Central memory CD4-positive, alpha-beta T cell (primary cell): ENCODE measurements around the gene MGAT1.
"Not testable (repeated sequence)": the region's sequence is repeated elsewhere in the genome, so short reads cannot be mapped to it uniquely, and the experiment has no call there.

Source experiments
- DNase-seq: peaks from one replicate; pipeline ENCODE4 v3.0.0; 2022

Gene MGAT1

GRCh38 chr5:180784497-180785097 is 18.0 kb downstream of the MGAT1 start:
- peak; percentile 63 for DNase-seq

- no peak for DNase-seq
These were observed 19.1 kb downstream of the MGAT1 start for GRCh38 chr5:180783340-180784052.

- no peak for DNase-seq
These were observed 19.9 kb downstream of the MGAT1 start for GRCh38 chr5:180782748-180783147.

GRCh38 chr5:180781900-180782326 is 20.7 kb downstream of the MGAT1 start:
- DNase-seq = not testable (repeated sequence)

- DNase-seq = no peak
These were observed 22.5 kb downstream of the MGAT1 start for GRCh38 chr5:180779985-180780610.

GRCh38 chr5:180777475-180777874 is 25.1 kb downstream of the MGAT1 start:
- no peak for DNase-seq

GRCh38 chr5:180776376-180776775 is 26.2 kb downstream of the MGAT1 start:
- DNase-seq = no peak

- no peak for DNase-seq
These were observed 27.0 kb downstream of the MGAT1 start for GRCh38 chr5:180775624-180776023.

GRCh38 chr5:180771839-180772238 is 30.8 kb downstream of the MGAT1 start:
- no peak for DNase-seq

GRCh38 chr5:180769821-180770220 is 32.8 kb downstream of the MGAT1 start:
- DNase-seq = no peak

- DNase-seq = no peak
These were observed 47.0 kb downstream of the MGAT1 start for GRCh38 chr5:180755601-180756000.

- DNase-seq = no peak
These were observed 58.4 kb downstream of the MGAT1 start for GRCh38 chr5:180744253-180744652.

- no peak for DNase-seq
These were observed 59.9 kb downstream of the MGAT1 start for GRCh38 chr5:180742727-180743126.

GRCh38 chr5:180740953-180741352 is 61.7 kb downstream of the MGAT1 start:
- DNase-seq = not testable (repeated sequence)

- DNase-seq = no peak
These were observed 62.6 kb downstream of the MGAT1 start, which contains the start of gene OR2Y1 for GRCh38 chr5:180739958-180740357. Gene OR2Y1 (minus strand): TSS chr5:180740058. CDS start chr5:180740058, 0 bp downstream.

GRCh38 chr5:180739271-180739670 is 63.3 kb downstream of the MGAT1 start:
- no peak for DNase-seq

- no peak for DNase-seq
These were observed 66.1 kb downstream of the MGAT1 start for GRCh38 chr5:180736536-180736935.
